Ovary (tissue), 9 donors: ENCODE data around the gene BBS5. TPM values are rescaled to one million over a fixed set of nuclear protein-coding genes. Genes with fewer than 3 reads are reported as not detected.
"Not testable (repeated sequence)": the region's sequence is repeated elsewhere in the genome, so short reads cannot be mapped to it uniquely, and the experiment has no call there.

Source experiments
- DNase-seq, 5 donors: peaks; one replicate each; pipeline ENCODE4 v3.0.0-alpha.2; 2019 to 2020
- H3K27ac ChIP-seq, 2 donors: fragments of 200-600 bp; one replicate each; pipeline versions ENCODE4 v1.5.1 to v1.8.0; 2019 to 2022
- H3K27me3 ChIP-seq: fragments of 200-600 bp; one replicate; pipeline ENCODE4 v1.8.0; 2022
- H3K36me3 ChIP-seq: fragments of 200-600 bp; sonication (generic); one replicate; pipeline ENCODE4 v1.5.1; 2019
- H3K4me1 ChIP-seq: one replicate; pipeline ENCODE4 v1.8.1; 2013; ENCODE audit warnings: mild to moderate bottlenecking, moderate library complexity; ENCODE audit not compliant: insufficient read depth
- H3K4me3 ChIP-seq: fragments of 200-600 bp; sonication (generic); one replicate; pipeline ENCODE4 v1.5.1; 2017
- H3K9me3 ChIP-seq, 2 donors: fragments of 200-600 bp in 1 of 2; sonication (generic) in 1 of 2; one replicate each; pipeline versions ENCODE4 v1.5.1 to v1.8.1; 2013 to 2019; ENCODE audit warnings: mild to moderate bottlenecking in 1 of 2, moderate library complexity in 1 of 2
- EP300 ChIP-seq: sonication (generic); formaldehyde crosslinking; IDR thresholded peaks from one replicate; pipeline ENCODE4 v1.6.1; 2017; ENCODE audit warnings: antibody characterized with exemption
- POLR2A ChIP-seq: fragments of 450-650 bp; IDR thresholded peaks from one replicate; pipeline ENCODE4 v1.6.1; 2017; ENCODE audit warnings: antibody characterized with exemption, mild to moderate bottlenecking, moderate library complexity
- WGBS, 3 donors: extraction: QIAGEN DNeasy Blood & Tissue Kit in 1 of 3; methylation state at CpG; one replicate each; pipeline versions ENCODE4 v1.1.5 to v1.1.7; 2013 to 2017; 5-methylcytosine and 5-hydroxymethylcytosine counted together
- intact Hi-C, 4 donors: fragments of 100-400 bp; cut with DNase I; formaldehyde crosslinking; loops; one replicate each; pipeline versions ENCODE4 v1.11.0 to v1.15.1; 2022 to 2023
- polyA plus RNA-seq, 2 donors: library from polyadenylated mRNA; stranded (reverse); fragments of 200-250 nt in 1 of 2; fragments of 350-450 nt in 1 of 2; fragmentation: Illumina TruSeq in 1 of 2; extraction: RNeasy Lipid Tissue Mini Kit (QIAGEN cat#74804) in 1 of 2; gene quantifications; one replicate each; pipeline ENCODE4 v1.2.3, GENCODE V29; 2013 to 2014
- total RNA-seq, 7 donors: library from RNA; depleted of rRNA in 2 of 7; stranded (reverse); fragments of >200 nt in 2 of 7; fragmentation: NEBNext Ultra II Directional in 3 of 7; extraction: Animal tissue kit (Norgen Biotek cat#: 25700) in 3 of 7; gene quantifications; one replicate each; pipeline versions ENCODE4 v1.1.0 to v1.2.4, GENCODE V29; 2016 to 2023
- TF ChIP-seq, protein P1 (sequence below), 3 donors: fragments of 450-650 bp in 2 of 3; fragments of 200-600 bp in 1 of 3; IDR thresholded peaks; one replicate each; pipeline versions ENCODE4 v1.5.1 to v1.8.0; 2016 to 2022; ENCODE audit warnings: antibody characterized with exemption in 3 of 3, mild to moderate bottlenecking in 1 of 3
- donor health status: DM: no; HTN: no; CAD: no; lungs with moderate emphysema.
- donor health status: DM: no; HTN: no; CAD: no.
- donor health status: Bipolar disorder and iron deficiency.
- donor health status: DM: yes; HTN: yes; CAD: no.
- donor health status: DM: no; HTN: no; CAD: no.
- donor health status: DM: yes; HTN: yes; CAD: no.

Gene BBS5
- total and polyA plus RNA-seq, 9 donors, result 7.4 to 17.2 (median 11.8) TPM

DNA sequence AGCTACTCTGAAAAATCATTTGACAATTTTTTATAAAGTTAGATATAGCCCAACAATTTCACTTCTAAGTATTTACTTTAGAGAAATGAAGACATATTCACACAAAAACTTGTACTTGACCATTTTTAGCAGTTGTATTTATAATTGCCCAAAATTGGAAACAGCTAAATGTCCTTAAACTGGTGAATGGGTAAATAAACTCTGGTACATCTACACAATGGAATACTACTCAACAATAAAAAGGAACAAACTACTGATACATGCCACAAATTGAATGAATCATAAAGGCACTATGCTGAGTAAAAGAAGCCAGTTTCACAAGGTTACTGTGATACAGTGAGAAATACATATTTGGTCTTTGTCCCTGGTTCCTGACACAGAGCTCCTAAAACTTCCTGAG is 32.8 kb upstream of the BBS5 start:
- Histone ChIP-seq H3K36me3 (no peaks in the 10 kb centered on the region), H3K9me3 (no peaks in the 10 kb centered on the region), H3K4me1 (no peaks in the 10 kb centered on the region), H3K27me3 (no peaks in the 10 kb centered on the region), H3K4me3 (no peak overlapping the region), H3K27ac (no peak overlapping the region)
- no peak for TF ChIP-seq POLR2A
- intact Hi-C loops, result no loop called here
- no peak for DNase-seq

DNA sequence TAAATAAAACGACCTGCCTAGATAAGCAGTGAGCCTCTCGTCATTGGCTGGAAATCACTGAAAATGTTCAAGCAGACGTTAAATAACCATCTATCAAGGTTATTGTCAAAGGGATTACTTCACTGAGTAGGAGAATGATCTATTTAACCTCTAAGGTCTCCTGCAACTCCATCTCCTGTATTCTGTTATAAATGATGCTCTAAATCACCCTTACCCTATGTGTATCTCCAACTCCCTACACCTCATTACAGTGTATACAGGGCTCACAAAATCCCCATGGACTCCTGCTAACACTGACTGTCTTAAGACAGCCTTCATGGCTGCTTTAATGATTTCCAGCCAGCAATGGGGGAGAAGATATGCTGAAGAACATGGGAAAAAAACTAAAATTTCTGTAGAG is 31.0 kb upstream of the BBS5 start:
- Histone ChIP-seq H3K36me3 (no peaks in the 10 kb centered on the region), H3K4me1 (no peaks in the 10 kb centered on the region), H3K9me3 (no peaks in the 10 kb centered on the region), H3K4me3 (no peak overlapping the region), H3K27me3 (no peaks in the 10 kb centered on the region), H3K27ac (no peak overlapping the region)
- DNase-seq, result no peak
- TF ChIP-seq, protein P1, sequence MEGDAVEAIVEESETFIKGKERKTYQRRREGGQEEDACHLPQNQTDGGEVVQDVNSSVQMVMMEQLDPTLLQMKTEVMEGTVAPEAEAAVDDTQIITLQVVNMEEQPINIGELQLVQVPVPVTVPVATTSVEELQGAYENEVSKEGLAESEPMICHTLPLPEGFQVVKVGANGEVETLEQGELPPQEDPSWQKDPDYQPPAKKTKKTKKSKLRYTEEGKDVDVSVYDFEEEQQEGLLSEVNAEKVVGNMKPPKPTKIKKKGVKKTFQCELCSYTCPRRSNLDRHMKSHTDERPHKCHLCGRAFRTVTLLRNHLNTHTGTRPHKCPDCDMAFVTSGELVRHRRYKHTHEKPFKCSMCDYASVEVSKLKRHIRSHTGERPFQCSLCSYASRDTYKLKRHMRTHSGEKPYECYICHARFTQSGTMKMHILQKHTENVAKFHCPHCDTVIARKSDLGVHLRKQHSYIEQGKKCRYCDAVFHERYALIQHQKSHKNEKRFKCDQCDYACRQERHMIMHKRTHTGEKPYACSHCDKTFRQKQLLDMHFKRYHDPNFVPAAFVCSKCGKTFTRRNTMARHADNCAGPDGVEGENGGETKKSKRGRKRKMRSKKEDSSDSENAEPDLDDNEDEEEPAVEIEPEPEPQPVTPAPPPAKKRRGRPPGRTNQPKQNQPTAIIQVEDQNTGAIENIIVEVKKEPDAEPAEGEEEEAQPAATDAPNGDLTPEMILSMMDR (IDR thresholded peaks at IDR 0.05), result no peak
- no peak for TF ChIP-seq EP300
- intact Hi-C loops, result no loop called here
- 37 to 46% (median 42%) methylated on average over 3 of the region's 3 CpGs for WGBS, 3 donors

DNA sequence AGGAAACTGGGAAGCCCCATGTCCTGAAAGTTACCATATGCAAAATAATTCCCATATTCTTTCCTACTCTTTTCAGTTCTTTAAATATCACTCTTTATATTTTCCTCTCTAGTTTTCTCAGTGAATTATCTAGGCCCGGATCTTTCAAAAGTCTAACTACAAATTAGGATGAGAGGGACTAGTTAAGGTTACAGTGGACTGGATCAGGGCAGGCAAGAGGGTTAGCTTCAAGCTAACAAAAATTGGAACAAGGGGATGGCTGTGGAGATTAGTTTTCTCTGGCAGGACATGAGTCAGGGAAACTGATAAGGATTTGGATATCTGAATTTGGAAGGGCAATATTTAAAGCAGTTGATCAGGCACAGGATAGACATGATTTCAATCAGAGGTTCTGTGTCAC is 30.4 kb upstream of the BBS5 start:
- Histone ChIP-seq H3K27ac (no peak overlapping the region), H3K9me3 (no peaks in the 10 kb centered on the region), H3K27me3 (no peaks in the 10 kb centered on the region), H3K36me3 (no peaks in the 10 kb centered on the region), H3K4me1 (no peaks in the 10 kb centered on the region), H3K4me3 (no peak overlapping the region)
- WGBS, 3 donors, result 83 to 96% (median 92%) methylated on average over 1 of the region's 1 CpG
- intact Hi-C loops, result no loop called here
- no peak for DNase-seq
- TF ChIP-seq, protein P1 (IDR thresholded peaks at IDR 0.05), result no peak
- TF ChIP-seq EP300, result no peak
- no peak for TF ChIP-seq POLR2A

DNA sequence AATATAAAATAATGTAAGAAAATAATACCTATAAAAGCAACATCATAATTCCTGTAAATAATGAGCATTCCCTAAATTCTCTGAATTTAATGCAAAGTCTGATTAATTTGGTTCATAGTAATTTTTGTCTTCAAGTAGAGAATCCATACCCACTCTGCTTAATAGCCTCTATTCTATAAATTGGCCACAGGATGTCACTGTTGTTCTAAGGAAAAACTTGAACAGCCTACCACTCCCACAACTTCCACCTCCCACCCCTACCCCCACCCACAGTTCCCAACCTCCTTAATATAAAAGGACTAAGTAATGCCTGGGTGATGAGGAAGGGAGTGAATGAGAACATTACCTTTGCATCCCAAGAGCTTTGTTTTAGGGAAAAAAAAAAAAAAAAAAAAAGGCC is 27.2 kb upstream of the BBS5 start:
- no peak for TF ChIP-seq EP300
- TF ChIP-seq, protein P1 (IDR thresholded peaks at IDR 0.05), result no peak
- TF ChIP-seq POLR2A, result no peak
- H3K9me3 ChIP-seq, result no peaks in the 10 kb centered on the region
- no peak overlapping the region for H3K27ac ChIP-seq
- no peak overlapping the region for H3K4me3 ChIP-seq
- H3K4me1 ChIP-seq, result no peaks in the 10 kb centered on the region
- H3K27me3 ChIP-seq, result no peaks in the 10 kb centered on the region
- H3K36me3 ChIP-seq, result no peaks in the 10 kb centered on the region
- DNase-seq, result no peak
- intact Hi-C loops, result no loop called here

DNA sequence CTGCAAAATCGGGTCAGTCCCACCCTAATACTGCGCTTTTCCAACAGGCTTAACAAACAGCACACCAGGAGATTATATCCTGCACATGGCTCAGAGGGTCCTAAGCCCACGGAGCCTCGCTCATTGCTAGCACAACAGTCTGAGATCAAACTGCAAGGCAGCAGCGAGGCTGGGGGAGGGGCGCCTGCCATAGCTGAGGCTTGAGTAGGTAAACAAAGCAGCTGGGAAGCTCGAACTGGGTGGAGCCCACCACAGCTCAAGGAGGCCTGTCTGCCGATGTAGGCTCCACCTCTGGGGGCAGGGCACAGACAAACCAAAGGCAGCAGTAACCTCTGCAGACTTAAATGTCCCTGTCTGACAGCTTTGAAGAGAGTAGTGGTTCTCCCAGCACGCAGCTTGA is 26.2 kb upstream of the BBS5 start:
- H3K4me1 ChIP-seq, intact Hi-C loops, H3K4me3 ChIP-seq, DNase-seq, H3K9me3 ChIP-seq, H3K27ac ChIP-seq, H3K36me3 ChIP-seq, H3K27me3 ChIP-seq: not testable (repeated sequence)
- WGBS, 3 donors, result 92 to 93% (median 92%) methylated on average over 9 of the region's 9 CpGs

DNA sequence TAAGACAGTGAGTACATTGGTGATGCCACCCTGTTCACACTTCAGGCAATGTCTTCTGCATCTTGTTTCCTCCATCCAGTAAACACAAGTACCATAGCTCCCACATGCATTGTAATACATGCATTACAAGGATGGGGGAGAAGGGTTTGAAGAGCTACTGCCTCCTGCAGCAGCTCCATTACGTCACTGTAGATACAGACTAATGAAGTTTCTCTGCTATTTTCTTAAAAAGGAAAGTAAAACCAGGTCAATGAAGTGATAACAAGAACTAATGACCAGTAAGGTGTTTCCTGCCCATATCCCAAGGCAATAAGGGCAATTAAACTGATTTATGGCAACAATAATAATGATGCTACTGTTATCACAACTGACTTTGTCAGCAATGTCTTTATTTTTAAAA is 18.2 kb upstream of the BBS5 start:
- WGBS, 3 donors, result 67 to 79% (median 78%) methylated on average over 1 of the region's 1 CpG
- Histone ChIP-seq H3K36me3 (no peaks in the 10 kb centered on the region), H3K9me3 (no peaks in the 10 kb centered on the region), H3K27ac (no peak overlapping the region), H3K4me1 (peaks cover 2% of the 10 kb centered on the region), H3K27me3 (no peaks in the 10 kb centered on the region), H3K4me3 (no peak overlapping the region)
- intact Hi-C loops, result no loop called here
- TF ChIP-seq EP300 (no peak), POLR2A (no peak)
- TF ChIP-seq, protein P1 (IDR thresholded peaks at IDR 0.05), result no peak
- DNase-seq, result no peak
